HG03442 (cell line): ENCODE data around the gene GNPTG.
A peak's percentile ranks its signal among the peaks of the same experiment; 100 is the strongest.

Experiments used
- ATAC-seq: cut with Tn5 transposase; IDR thresholded peaks from one replicate; pipeline ENCODE4 v1.9.1; 2021; ENCODE audit warnings: mild to moderate bottlenecking, moderate library complexity; ENCODE audit not compliant: unreplicated experiment

Gene GNPTG

DNA sequence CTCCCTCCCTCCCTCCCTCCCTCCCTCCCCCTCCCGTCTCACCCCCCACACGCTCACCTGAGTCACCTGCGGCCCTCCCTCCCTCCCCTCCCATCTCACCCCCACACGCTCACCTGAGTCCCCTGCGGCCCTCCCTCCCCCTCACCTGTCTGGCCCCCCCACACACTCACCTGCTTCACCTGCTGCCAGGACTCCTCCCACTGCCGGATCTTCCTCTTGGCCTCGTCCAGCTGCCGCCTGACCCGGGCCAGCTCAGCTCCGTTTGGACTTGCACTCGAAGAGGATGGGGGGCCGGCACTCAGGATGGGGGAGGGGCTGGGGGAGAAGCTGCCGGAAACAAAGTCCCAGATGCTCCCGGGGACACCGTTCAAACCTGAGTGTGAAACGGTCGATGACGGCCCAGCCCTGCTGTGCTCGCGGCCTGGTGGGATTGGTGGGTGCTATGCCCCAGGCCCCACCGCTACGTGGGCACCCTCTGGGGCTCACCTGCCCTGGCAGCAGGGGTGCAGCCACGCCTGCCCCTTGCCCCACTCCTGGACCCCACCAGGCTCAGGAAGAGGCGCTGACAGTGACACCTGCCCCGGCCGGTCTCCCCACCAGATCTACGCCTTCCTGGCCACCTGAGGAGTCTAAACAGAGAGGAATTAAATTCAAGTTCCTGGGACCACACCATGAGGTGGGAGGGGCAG lies 15.9 kb downstream of the GNPTG start:
- ATAC-seq, result no peak

DNA sequence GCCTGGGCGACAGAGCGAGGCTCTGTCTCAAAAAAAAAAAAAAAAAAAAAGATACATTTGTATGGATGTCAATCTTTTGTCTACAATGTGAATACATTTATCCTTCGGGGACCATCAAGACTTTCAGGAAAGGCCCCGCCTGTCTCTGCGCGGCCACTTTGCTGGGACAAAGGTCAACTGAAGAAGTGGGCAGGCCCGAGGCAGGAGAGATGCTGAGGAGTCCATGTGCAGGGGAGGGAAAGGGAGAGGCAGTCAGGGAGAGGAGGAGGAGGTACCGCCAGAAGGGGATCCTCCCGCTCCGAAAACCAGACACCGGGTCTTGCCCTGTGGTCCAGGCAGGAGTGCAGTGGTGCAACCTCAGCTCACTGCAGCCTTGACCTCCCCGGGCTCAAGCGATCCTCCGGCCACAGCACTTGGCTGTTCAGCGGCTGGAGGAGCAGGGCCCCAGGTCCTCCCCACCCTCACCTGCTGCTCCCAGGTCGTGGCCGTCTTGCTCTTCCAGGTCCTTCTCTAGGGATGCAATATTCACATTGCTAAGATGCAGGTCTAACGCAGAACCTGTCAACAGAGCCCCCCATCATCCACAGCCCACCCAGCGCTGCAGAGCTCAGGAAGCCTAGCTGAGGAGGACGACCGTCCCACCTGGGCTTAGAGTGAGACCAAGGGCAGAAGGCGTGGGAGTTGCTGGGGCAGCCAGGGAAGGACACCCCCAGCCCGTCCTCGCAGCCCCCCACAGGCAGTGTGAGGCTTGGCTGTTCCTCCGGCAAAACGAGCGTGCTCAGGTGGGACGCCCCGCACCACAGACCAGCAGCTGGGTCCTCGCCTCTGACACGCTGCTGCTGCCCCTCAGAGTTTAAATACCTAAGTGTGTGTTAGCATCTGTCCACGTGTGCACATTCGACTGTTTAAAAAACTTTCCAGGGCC lies 19.6 kb downstream of the GNPTG start:
- ATAC-seq, result no peak

DNA sequence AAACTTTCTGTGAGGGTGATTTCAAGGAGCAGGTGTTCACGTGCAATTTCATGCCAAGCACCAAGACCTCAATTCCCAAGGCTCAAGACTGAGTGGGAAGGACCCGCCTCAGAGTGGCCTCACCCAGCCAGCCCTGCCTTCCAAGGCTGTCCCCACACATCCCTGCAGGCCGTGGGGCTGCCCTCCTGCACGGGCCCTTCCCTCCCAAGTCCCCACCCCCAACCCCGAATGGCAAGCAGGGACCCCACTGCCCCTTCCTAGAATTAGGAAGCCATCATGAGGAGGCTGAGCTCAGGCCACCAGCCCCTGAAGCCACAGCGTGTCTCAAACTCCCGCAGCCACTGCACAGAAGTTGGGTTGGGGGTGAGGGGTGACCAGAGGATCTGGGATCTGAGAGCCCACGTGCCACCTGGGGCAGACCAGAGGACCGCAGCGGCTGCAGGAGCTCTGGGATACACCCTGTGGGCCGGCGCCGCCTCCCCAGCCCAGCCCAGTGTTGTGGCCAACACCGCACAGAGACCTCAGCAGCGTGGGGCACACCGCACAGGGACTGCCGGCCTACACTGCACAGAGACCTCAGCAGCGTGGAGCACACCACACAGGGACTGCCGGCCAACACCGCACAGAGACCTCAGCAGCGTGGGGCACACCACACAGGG lies 20.7 kb downstream of the GNPTG start:
- ATAC-seq, result no peak

DNA sequence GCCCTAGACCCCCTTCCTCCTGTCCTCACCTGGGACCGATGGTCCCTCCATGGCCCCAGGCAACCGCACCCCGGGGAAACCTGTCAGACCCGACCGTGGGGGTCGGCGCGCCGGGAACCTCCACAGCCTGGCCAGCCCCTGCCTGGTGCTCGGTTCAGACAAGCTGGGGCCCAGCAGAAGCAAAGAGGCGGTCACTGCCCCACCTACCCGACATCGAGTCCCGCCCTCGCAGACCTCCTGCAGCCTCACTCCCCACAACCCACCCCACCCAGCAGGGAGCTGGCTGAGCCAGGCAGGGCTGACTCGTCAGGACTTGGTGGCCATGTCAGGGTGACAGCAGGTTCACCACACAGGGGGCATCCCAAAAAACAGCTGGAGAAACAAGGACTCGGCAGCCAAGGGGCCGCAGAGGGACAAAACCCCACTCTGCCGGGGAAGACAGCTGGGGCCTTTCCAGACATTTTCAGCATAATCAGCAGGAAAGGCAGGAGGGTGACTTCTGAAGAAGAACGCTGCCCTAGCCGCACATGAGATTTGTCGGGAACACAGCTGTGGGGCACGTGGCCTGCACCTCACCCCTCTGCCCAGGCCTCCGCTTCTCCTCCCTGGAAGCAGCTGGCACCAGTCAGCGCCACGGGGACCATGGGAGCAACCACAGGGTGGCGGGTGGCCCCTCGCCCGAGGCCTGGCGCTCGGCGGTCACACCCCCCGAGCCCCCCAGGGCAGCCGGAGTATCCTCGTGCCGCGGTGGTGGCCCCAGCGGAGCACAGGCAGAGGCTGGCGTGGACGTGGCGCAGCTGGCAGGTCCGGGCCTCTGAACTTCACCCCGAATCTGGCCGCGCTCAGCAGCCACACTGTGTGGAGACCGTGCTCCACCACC lies 22.9 kb downstream of the GNPTG start:
- no peak for ATAC-seq

DNA sequence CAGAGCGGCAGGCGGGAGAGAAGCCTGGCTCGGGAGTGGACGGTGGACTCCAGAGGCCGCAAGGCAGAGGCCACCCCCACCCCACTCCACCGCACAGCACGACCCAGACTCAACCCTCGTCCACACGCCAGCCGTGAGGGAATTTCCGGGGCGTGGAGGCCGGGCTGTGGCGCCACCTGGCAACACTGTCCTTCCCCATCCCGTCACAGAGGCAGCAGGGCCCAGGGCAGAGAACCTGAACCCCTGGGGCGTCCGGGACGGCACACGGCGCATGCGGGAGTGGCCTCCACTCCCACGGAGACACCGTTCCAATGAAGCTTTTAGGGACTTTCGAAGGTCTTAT lies 23.5 kb downstream of the GNPTG start:
- no peak for ATAC-seq

DNA sequence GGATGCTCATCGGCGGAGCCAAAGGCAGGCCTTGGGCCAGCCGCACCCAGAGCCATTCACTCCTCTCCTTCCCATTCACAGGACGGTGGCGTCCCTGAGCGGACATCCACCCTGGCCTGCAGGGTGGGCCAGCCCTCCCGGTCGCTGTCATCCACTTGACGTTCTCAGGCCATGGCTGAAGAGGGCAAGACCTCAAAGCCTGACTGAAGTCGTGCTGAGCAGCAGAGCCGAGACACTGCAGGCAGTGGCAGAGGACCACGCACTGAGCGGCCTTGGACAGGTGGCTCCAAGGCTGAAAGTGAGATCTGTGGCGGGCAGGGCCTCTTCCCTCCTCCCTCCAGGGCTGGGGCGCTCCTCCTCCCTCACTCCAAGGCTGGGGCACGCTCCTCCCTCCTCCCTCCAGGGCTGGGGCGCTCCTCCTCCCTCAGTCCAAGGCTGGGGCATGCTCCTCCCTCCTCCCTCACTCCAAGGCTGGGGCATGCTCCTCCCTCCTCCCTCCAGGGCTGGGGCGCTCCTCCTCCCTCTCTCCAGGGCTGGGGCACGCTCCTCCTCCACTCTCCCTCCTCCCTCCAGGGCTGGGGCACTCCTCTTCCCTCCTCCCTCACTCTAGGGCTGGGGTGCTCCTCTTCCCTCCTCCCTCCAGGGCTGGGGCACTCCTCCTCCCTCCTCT lies 24.1 kb downstream of the GNPTG start:
- no peak for ATAC-seq

DNA sequence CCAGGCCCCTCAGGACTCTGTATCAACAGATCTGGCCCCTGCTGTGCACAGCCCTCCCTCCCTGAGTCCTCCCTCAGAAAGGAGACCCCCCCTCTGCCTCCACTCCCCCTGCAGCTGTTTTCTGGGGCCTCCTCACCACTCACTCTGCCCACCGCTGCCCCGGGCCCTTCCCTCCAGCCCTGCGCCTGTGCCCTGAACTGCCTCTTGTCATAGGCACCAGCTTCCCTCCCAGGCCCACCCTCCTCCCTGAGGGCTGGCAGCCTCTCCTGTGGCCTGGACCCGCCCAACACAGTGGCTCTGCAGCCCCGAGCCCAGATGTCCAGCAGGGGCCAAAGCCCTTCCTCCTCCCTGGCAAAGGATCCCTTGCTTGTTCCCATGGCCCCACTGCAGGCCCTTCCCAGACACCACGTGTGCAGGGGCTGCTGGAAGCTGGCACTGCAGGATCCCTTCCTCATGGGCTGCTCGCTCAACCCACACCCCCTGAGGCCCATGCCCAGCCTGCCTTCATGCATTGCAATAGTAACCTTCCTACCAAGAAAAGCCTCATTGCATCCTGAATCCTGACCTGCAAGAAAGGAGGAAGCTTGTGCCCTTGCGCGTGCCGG lies 25.8 kb downstream of the GNPTG start:
- ATAC-seq, result no peak

DNA sequence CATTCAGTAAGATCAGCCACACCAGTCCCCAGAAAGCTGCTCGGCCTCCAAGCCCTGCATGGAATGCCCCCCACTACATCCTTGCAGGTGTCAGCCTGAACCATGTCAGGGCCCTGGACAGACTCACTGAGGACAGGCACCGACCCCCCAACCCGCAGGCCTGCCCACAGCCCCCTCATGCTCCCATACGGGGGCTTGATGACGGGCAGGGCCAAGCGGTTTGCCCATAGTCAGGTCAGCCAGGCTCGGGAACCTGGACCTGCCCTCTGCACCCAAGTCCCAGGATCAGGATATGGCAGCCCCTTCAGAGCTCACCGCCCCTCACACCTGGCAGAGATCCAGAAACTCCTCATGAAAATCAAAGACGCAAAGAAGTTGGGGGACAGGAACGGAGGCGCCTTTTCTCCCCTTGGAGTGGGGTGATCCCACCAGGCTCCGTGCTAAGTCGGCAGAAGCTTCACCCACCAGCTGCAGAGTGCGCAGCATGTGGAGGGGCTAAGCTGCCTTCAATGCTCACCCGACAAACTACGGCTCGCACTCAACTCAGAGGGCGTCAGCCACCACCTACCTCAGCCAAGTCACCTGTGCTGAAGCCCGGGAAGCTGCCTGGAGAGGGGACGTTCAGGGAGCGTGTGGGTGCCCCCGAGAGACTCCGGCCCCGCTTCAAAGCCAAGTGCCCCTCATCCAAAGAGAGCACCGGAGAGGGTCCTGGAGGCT lies 26.5 kb downstream of the GNPTG start:
- no peak for ATAC-seq

DNA sequence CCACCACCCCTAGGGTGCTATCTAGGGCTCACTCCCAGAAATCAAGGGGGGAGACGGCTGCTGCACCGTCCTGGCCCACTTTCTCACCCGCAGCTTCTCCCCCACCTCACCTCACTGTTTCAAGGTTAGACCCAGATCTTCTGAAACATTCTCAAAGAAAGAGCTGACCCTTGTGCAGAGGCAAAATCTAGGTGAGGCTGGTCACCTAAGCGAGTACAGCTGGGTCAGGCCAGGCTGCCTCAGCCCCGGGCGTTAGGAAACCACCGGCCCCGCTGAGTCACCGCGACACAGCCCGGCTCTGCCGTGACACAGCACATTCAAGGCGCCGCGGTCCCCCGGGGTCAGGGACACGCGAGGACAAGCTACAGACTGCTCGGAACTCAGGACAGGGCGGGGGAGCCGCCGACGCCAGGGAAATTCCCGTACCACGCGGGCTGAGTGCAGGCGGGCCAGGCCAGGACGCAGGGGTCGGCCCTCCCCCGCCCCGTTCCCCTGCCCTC lies 27.1 kb downstream of the GNPTG start:
- ATAC-seq, result peak; percentile 38

DNA sequence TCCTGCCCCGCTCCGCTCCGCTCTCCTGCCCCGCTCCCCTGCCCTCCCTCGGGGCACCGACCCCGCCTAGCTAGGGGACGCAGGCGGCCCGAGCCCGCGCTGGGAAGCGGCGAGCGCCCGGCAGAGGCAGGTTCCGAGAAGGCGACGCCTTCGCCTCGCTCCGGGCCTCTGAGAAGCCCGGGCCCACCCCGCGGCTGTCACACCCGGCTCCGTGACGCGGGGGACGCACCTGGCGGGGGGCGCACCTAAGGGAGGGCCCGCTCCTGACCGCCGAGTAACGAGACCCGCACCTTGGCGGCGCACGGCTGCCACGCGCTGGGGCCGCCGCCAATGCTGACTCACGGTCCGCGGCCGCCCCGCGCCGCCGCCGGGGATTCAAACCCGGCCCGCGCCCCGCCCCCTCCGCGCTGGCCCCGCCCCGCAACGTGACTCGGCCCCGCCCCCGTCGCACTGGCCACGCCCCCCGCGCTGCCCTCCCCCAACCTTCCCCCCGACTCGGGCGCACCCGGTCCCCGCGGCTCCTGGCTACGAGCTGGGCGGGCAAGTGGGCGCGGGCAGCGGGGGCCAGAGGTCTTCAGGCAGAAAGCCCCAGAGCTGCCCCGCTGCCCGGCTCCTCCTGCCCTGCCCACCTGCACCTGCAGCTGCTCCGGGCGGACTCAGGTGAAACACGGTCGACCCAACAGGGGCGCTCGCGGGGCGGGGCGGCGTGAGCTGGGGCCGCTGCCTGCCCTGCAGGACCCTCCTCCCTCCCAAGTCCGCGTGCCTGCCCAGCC lies 27.8 kb downstream of the GNPTG start:
- peak; percentile 43 for ATAC-seq

DNA sequence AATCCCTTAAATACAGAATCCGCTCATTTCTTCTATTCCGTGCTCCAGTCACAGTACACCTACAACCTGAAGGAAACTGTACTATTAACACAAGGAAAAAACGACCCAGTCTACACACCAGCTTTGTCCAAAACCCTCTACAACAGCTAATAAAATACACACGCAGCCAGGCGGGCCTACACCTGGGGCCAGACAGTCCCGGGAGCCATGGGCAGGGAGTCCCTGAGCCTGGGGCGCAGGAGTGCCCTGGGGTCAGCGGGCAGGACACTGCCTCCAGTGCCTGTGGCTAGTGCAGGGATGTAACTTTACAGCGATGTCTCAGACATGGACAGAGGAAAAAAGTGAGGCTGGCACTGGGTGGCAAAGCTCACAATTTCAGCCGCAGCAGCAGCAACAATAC lies 28.5 kb downstream of the GNPTG start:
- ATAC-seq, result no peak

DNA sequence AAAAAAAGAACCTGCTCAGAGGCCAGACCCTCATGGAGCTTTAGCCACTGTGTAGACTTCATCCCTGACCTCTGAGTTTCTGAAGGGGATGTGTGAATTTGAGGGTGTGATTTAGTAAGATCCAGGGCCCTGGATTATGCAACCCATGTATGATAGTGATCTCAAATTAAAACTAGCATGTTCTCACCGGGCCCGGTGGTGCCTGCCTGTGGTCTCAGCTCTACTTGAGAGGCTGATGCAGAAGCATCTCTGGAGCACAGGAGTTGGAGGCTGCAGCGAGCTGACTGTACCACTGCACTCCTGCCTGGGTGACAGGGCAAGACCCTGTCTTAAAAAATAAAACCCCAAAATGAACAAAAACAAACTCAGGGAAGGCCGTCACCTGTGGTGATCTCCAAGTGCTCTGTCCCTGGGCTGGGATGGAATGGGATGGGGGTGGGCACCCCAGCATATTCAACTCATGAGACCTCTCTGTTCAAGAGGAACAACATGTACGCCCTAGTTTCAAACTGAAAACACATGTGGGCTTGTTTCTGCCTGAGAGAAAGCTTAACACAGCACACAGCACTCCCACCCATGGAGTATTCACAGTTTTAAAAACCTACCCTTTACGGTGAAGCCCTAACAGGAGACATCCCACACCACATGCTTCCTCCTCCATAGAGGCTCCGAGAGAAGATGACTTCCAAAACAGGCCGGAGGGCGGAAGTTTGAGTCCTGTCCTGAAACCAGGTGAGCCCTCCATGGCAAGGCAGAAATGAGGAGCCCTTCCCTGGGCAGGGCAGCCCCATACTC lies 30.1 kb downstream of the GNPTG start:
- ATAC-seq, result no peak

DNA sequence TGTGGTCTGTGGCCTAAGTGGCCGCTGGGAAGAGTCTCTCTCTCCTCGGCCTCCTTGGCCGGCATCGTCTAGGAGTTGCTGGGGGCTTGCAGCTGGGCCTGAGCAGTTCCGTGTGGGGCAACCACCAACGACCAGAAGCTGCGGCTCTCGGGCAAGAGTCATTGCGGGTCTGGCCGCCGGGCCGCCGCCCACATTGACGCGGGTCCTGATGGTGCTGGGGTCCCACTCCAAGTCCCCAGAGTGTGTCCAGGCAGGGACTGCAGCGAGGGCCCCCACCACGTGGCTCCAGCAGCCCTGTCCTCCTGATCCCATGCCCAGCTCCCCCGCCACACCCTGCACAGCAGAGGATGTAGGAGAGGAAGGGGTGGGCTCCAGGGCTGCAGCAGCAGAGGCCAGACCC lies 31.8 kb downstream of the GNPTG start:
- no peak for ATAC-seq

DNA sequence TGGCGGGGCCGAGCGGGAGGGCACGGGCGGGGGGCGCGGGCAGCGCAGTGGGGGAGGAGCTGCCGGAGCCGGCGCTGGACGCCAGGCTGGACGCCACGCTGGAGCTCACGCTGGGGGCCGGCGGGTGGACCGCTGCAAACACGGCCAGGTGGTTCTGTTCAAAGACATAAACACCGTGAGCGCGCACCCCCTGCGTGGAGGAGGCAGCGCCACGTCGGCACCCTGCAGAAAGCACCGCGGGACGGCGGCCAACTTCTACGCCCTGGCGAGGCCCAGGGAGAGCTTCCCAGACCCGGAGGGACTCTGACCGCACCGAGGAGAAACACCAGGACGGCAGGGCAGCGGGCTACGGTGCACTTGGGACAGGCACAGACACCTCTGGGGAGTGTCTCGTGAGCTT lies 33.5 kb downstream of the GNPTG start:
- ATAC-seq, result no peak

DNA sequence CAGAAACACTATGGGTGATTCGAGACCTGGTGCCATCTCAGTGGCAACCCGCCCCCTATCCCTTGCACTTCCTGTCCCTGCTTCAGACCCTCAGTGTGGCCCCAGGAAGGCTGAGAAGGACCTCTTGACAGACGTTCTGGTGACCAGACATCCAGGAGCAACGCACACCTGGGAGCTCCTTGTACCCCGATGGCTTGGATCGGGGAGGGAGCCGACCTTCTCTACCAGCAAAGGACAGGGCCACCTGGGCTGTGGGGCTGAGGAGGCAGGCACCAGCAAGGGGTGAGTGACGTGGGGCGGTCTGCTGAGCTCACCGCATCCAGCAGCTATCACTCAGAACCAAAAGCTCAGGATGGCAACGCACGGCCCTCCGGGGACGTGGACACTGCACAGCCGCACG lies 35.6 kb downstream of the GNPTG start:
- no peak for ATAC-seq

DNA sequence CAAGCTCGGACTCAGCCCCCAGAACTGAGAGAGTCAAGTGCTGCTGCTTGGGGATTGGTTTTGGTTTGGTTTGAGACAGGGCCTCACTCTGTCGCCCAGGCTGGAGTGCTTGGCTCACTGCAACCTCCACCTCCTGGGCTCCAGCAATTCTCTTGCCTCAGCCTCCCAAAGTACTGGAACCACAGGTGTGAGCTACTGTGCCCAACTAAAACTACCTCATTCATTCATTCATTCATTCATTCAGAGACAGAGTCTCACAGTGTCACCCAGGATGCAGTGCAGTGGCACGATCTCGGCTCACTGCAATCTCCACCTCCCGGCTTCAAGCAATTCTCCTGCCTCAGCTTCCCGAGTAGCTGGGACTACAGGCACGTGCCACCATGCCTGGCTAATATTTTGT lies 38.0 kb downstream of the GNPTG start:
- no peak for ATAC-seq

DNA sequence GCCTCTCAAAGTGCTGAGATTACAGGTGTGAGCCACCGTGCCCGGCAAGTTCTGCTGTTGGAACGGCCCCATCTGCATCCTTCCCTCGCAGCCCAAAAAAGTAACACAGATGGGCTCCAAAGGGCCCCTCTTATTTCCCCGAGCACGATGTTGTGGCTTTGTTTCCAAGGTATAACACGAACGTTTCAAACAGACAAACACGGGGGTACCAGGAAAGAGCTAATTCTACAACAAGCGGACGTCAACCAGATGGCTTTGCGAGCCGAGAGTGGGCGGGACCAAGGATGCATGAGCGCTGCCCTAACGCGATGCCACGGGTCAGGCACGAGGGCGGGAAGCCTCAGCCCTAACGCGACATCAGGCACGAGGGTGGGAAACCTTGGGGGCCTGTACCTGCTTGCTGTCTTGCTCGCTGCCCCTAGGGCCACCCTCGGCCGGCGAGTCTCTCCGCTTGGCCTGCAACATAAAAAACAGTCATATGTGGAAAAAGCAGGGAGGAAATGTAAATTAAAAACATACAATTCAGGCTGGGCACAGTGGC lies 38.6 kb downstream of the GNPTG start:
- no peak for ATAC-seq
